Endothelial cell of umbilical vein (primary cell): Measurements from ENCODE around the gene MYOG. TPM values are rescaled to one million over a fixed set of nuclear protein-coding genes. Genes with fewer than 3 reads are reported as not detected.

ENCODE experiments used
- BruUV-seq: library from RNA; stranded (reverse); fragments of 400-500 nt; replicated peaks from 2 replicates; lab custom pipeline; 2021; lab: Mats Ljungman, UMichigan
- CTCF ChIA-PET: fragments of 300-600, 350-600 bp; sonication (Branson Sonifier 250); formaldehyde crosslinking; loops from one replicate; lab custom pipeline; 2021; ENCODE audit warnings: antibody characterized with exemption, inconsistent platforms; lab: Charles Lee
- POLR2A ChIA-PET: fragments of 300-600, 350-600 bp; sonication (Branson Sonifier 250); formaldehyde crosslinking; loops from one replicate; lab custom pipeline; 2021; ENCODE audit warnings: antibody characterized with exemption, inconsistent platforms; lab: Charles Lee
- DNase-seq: peaks from one replicate; pipeline ENCODE4 v3.0.0-alpha.2; 2011; ENCODE audit warnings: low read depth, low spot score
- FAIRE-seq: peaks from 2 replicates; lab custom pipeline; 2011; peaks lifted over from hg19 to GRCh38; lab: Jason Lieb, UNC
- H2AFZ ChIP-seq: 2 replicates; pipeline ENCODE4 v1.6.0; 2012; ENCODE audit warnings: low read depth, low read length, control low read depth, inconsistent platforms
- H3K27ac ChIP-seq: 2 replicates; pipeline ENCODE4 v1.5.1; 2011; ENCODE audit warnings: low read depth, mild to moderate bottlenecking, control low read depth, low read length, moderate library complexity; ENCODE audit not compliant: insufficient read depth
- H3K27me3 ChIP-seq, 2 experiments: 2 replicates each; pipeline versions ENCODE4 v1.6.0 to v1.6.1; 2011; ENCODE audit warnings: low read length in 2 of 2, mixed read lengths in 1 of 2; ENCODE audit not compliant: control insufficient read depth in 2 of 2, insufficient read depth in 2 of 2
- H3K36me3 ChIP-seq, 2 experiments: 2 replicates in 1 of 2; 3 replicates in 1 of 2; pipeline ENCODE4 v1.5.1; 2011; ENCODE audit warnings: low read length in 2 of 2, mild to moderate bottlenecking in 1 of 2, moderate library complexity in 1 of 2; ENCODE audit not compliant: control insufficient read depth in 2 of 2, insufficient read depth in 2 of 2; ENCODE audit errors: extremely low read depth in 1 of 2
- H3K4me1 ChIP-seq: 3 replicates; pipeline ENCODE4 v1.5.1; 2011; ENCODE audit warnings: mild to moderate bottlenecking, low read length; ENCODE audit not compliant: control insufficient read depth, insufficient read depth; ENCODE audit errors: extremely low read depth
- H3K4me2 ChIP-seq: 2 replicates; pipeline ENCODE4 v1.6.1; 2011; ENCODE audit warnings: low read length, control low read depth, mixed read lengths; ENCODE audit not compliant: insufficient read depth
- H3K4me3 ChIP-seq, 3 experiments: fragments of 200-600 bp in 1 of 3; sonication (generic), shearing (Covaris generic) in 1 of 3; replicated peaks in 1 of 3; 2 replicates each; pipeline ENCODE4 v1.5.1; 2011 to 2016; ENCODE audit warnings: control low read depth in 3 of 3, low read length in 3 of 3, mild to moderate bottlenecking in 2 of 3, inconsistent platforms in 1 of 3, low read depth in 1 of 3, moderate library complexity in 1 of 3; ENCODE audit not compliant: insufficient read depth in 1 of 3
- H3K79me2 ChIP-seq: 2 replicates; pipeline ENCODE4 v1.6.0; 2012; ENCODE audit warnings: low read length, inconsistent platforms; ENCODE audit not compliant: control insufficient read depth, insufficient read depth
- H3K9ac ChIP-seq: replicated peaks from 2 replicates; pipeline ENCODE3; 2011; ENCODE audit warnings: low read length, control low read depth; ENCODE audit not compliant: insufficient read depth; ENCODE audit errors: extremely low read depth
- H3K9me1 ChIP-seq: replicated peaks from 3 replicates; pipeline ENCODE4 v1.6.0; 2011; ENCODE audit warnings: mild to moderate bottlenecking, low read length; ENCODE audit not compliant: control insufficient read depth, insufficient read depth; ENCODE audit errors: extremely low read depth
- H3K9me3 ChIP-seq: replicated peaks from 2 replicates; pipeline ENCODE4 v1.5.1; 2012; ENCODE audit warnings: low read length, inconsistent platforms; ENCODE audit not compliant: control insufficient read depth, insufficient read depth
- H4K20me1 ChIP-seq: replicated peaks from 2 replicates; pipeline ENCODE3; 2011; ENCODE audit warnings: mild to moderate bottlenecking, low read length; ENCODE audit not compliant: control insufficient read depth, insufficient read depth; ENCODE audit errors: extremely low read depth
- EZH2 ChIP-seq: IDR thresholded peaks from 2 replicates; pipeline ENCODE4 v1.6.1; 2012; ENCODE audit warnings: borderline replicate concordance, low read depth, mild to moderate bottlenecking, moderate library complexity, low read length, inconsistent platforms; ENCODE audit not compliant: severe bottlenecking
- FOS ChIP-seq: IDR thresholded peaks from 2 replicates; pipeline ENCODE4 v1.6.1; 2011; ENCODE audit warnings: mild to moderate bottlenecking, low read length, moderate library complexity, borderline replicate concordance; ENCODE audit not compliant: insufficient read depth
- GATA2 ChIP-seq: IDR thresholded peaks from 2 replicates; pipeline ENCODE4 v1.7.0; 2011; ENCODE audit warnings: low read depth, mild to moderate bottlenecking, moderate library complexity, mixed read lengths, low read length; ENCODE audit not compliant: insufficient read length, insufficient read depth
- JUN ChIP-seq: IDR thresholded peaks from 2 replicates; pipeline ENCODE4 v1.6.1; 2011; ENCODE audit warnings: borderline replicate concordance, low read depth; ENCODE audit not compliant: insufficient read length, insufficient read depth
- MYC ChIP-seq: IDR thresholded peaks from one replicate; pipeline ENCODE4 v1.6.1; 2011; ENCODE audit warnings: mild to moderate bottlenecking, low read depth, low read length
- POLR2A ChIP-seq: IDR thresholded peaks from 2 replicates; pipeline ENCODE4 v1.6.1; 2012; ENCODE audit warnings: low read depth, mild to moderate bottlenecking, control low read depth, low read length
- dilution Hi-C: fragments of 300-500 bp; cut with MboI; formaldehyde crosslinking; loops from one replicate; pipeline ENCODE4 v1.15.0; 2019; ENCODE audit warnings: low sequenced_read_pairs; ENCODE audit not compliant: extremely low pct_ligation_motif_present
- intact Hi-C: fragments of 100-400 bp; cut with micrococcal nuclease; formaldehyde crosslinking; loops from one replicate; pipeline ENCODE4 v1.10.0; 2022
- polyA plus RNA-seq, 4 experiments: library from polyadenylated mRNA; depleted of rRNA in 3 of 4; stranded (reverse) in 3 of 4; unstranded in 1 of 4; fragments of >200 nt; gene quantifications; 2 replicates each; pipeline versions ENCODE4 v1.2.1 to v1.2.3, GENCODE V29; 2011 to 2012; ENCODE audit warnings: missing spikeins in 1 of 4
- total RNA-seq: library from RNA; stranded (reverse); gene quantifications from 2 replicates; pipeline ENCODE4 v1.2.3, GENCODE V29; 2021
- TF ChIP-seq, protein P1 (sequence below): IDR thresholded peaks from 2 replicates; pipeline ENCODE4 v1.6.1; 2011; ENCODE audit not compliant: insufficient read depth, insufficient read length
- TF ChIP-seq, protein P2 (sequence below), 2 donors: IDR thresholded peaks; 1 replicate in 1 of 2; 2 replicates in 1 of 2; pipeline ENCODE4 v1.5.1; 2011; ENCODE audit warnings: low read length in 2 of 2, mild to moderate bottlenecking in 2 of 2, moderate library complexity in 2 of 2, control low read depth in 1 of 2, inconsistent platforms in 1 of 2, low read depth in 1 of 2; ENCODE audit not compliant: insufficient read depth in 1 of 2; ENCODE audit errors: extremely low read depth in 1 of 2

The MYOG gene
- total and polyA plus RNA-seq, 2 donors (not counting 3 experiments of a cell fraction or from before 2014, with no cell fraction given): not detected

DNA sequence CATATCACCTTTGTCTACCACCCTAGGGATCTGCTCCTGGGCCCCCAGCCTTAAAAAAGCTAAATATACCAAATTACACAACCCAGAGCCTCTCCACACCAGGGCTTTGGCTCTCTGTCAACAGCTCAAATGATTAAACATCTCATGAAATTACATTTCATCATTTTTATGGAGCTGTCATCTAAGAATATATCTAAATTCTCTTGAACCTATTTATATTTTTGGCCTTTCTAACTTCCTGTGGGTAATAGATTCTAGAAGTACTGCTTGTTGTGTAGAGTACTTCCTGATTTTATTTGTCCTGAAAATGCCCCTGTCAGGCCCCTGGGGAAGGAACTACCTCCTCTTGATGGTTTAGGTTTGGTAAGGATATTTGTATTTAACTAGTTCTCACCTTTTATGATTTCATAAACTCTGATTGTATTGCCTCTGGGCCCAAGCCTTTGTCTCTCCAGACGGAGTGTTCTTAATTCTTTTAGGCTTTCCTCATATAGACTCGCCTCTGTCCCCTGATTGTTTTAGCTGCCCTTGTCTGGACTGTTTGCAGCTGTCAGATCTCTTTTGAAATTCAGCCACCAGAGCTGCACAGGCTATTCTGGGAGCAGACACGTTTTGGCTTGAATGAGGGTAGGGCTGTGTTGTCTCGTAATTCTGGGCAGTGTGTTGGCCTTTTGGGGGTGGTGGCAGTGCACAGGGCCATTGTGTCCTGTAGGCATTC lies 16.6 kb downstream of the MYOG start:
- CTCF ChIA-PET: interaction anchor here (1.3 to 2.4 kb wide), 2 partner anchors 15 to 29 kb away, joined by 3 to 10 read pairs; no protein-coding TSS in a partner anchor
- peaks cover 20 to 23% of the 10 kb centered on the region in 2 experiments for H3K27me3 ChIP-seq
- POLR2A ChIA-PET: no interaction called here

More for the DNA sequence above, 16.6 kb downstream of the MYOG start:
- Histone ChIP-seq H3K4me1 (no peaks in the 10 kb centered on the region), H3K27ac (no peak overlapping the region), H3K79me2 (no peaks in the 10 kb centered on the region), H3K9me1 (no peaks in the 10 kb centered on the region), H3K4me2 (no peak overlapping the region), H2AFZ (no peak overlapping the region), H3K9me3 (no peaks in the 10 kb centered on the region), H3K9ac (no peak overlapping the region), H3K4me3 (no peak overlapping the region), H3K36me3 (no peaks in the 10 kb centered on the region), H4K20me1 (no peaks in the 10 kb centered on the region)
- DNase-seq (no peak), FAIRE-seq (no peak)
- intact Hi-C loops: no loop called here
- dilution Hi-C loops: no loop called here
- BruUV-seq: no TSS peak
- TF ChIP-seq, protein P1, sequence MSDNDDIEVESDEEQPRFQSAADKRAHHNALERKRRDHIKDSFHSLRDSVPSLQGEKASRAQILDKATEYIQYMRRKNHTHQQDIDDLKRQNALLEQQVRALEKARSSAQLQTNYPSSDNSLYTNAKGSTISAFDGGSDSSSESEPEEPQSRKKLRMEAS: no peak
- TF ChIP-seq MYC: no peak
- TF ChIP-seq, protein P2, sequence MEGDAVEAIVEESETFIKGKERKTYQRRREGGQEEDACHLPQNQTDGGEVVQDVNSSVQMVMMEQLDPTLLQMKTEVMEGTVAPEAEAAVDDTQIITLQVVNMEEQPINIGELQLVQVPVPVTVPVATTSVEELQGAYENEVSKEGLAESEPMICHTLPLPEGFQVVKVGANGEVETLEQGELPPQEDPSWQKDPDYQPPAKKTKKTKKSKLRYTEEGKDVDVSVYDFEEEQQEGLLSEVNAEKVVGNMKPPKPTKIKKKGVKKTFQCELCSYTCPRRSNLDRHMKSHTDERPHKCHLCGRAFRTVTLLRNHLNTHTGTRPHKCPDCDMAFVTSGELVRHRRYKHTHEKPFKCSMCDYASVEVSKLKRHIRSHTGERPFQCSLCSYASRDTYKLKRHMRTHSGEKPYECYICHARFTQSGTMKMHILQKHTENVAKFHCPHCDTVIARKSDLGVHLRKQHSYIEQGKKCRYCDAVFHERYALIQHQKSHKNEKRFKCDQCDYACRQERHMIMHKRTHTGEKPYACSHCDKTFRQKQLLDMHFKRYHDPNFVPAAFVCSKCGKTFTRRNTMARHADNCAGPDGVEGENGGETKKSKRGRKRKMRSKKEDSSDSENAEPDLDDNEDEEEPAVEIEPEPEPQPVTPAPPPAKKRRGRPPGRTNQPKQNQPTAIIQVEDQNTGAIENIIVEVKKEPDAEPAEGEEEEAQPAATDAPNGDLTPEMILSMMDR (IDR thresholded peaks at IDR 0.05; ENCODE audit: extremely low read depth in 1 of 2, insufficient read depth in 1 of 2, low read depth in 1 of 2, low read length in 2 of 2): no peak
- TF ChIP-seq FOS: no peak
- no peak for TF ChIP-seq JUN
- TF ChIP-seq POLR2A: no peak
- TF ChIP-seq EZH2: no peak
- TF ChIP-seq GATA2: no peak
